ENCODE measurements around the gene ARGLU1. TPM values are rescaled to one million over a fixed set of nuclear protein-coding genes. Genes with fewer than 3 reads are reported as not detected.

The ARGLU1 gene
- total RNA-seq, 1 experiment from 2014 or later = 58.2 TPM

DNA sequence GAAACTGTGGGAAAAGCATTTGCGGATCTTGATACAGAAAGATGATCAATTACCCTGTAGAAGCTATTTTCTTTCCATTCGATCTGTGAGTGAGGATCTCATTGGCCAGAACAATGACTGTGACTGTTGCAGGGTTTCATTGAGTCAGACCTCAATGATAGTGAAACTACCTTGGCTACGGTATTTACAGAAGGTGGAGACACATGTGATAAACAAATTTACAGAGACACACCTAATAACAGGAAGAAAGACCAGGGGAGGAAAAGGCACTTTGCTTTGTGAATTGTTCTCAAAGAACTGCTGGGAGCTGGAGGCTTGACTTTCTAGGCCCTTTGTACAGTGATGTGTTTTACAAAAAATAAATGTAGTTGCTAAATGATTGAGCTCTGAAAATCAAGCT is 19.9 kb upstream of the ARGLU1 start:
- DNase-seq (ENCODE audit: extremely low read depth, low read depth) = no peak

- no peak for DNase-seq (ENCODE audit: extremely low read depth, low read depth)
Observed at GRCh38 chr13:106586648-106587166, 18.8 kb upstream of the ARGLU1 start.

GRCh38 chr13:106581225-106581624 is 13.3 kb upstream of the ARGLU1 start:
- no peak for DNase-seq (ENCODE audit: extremely low read depth, low read depth)

- no peak for DNase-seq (ENCODE audit: extremely low read depth, low read depth)
Observed at GRCh38 chr13:106575896-106576295, 8.0 kb upstream of the ARGLU1 start.

DNA sequence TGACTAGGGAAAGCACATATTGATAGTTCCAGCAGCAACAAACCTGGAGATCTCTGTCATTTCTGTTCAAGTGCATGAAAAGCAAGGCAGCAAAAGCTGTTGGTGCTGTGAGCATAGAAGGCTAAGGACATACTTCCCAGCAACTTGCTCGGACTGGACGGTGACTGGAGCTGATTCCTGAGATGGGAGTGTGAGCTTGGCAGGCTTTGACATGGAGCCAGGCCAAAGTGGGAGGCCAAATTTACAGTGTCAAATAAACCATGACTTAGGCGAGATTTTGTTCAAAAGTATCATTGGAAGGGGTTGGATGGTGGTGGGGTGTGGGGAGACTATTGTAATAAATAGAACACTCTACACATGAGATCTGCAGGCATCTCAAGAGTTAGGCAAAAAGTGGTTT is 5.9 kb upstream of the ARGLU1 start:
- DNase-seq (ENCODE audit: extremely low read depth, low read depth) = no peak

- DNase-seq (ENCODE audit: extremely low read depth, low read depth) = no peak
Observed at GRCh38 chr13:106573284-106573846, 5.4 kb upstream of the ARGLU1 start.

GRCh38 chr13:106570299-106570852 is 2.4 kb upstream of the ARGLU1 start:
- DNase-seq (ENCODE audit: extremely low read depth, low read depth) = peak; percentile 40

DNA sequence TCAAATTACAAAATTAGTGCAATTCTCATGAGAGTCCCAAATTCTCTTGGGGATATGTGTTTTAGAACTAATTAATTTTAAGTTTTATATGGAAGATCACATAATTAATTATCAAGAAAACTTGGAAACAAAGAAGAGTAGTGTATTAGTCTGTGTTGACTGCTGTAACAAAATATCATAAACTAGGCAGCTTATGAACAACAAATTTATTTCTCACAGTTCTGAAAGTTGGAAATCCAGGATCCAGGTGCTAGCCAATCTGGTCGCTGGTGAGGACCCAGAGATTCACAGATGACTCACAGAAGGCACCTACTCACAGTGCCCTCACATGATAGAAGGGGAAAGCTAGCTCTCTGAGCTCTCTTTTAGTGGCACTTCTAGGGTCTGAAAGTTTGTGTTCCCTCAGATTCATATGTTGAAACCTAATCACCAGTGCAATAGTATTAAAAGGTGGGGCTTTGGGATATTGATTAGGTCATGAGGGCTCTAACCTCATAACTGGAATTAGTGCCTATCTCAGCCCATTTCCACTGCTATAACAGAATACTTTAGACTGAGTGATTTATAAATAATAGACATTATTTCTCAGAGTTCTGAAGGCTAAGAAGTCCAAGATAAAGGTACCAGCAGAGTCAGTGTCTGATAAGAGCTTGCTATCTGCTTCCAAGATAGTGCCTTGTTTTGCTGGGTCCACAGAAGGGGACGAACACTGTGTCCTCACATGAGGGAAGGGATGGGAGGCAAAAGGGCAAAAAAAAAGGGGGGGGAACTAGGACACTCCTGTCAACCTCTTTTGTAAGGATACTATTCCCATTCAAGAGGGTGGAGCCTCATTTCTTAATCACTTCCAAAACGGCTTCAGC is 1.5 kb upstream of the ARGLU1 start:
- no peak for DNase-seq (ENCODE audit: extremely low read depth, low read depth)

DNA sequence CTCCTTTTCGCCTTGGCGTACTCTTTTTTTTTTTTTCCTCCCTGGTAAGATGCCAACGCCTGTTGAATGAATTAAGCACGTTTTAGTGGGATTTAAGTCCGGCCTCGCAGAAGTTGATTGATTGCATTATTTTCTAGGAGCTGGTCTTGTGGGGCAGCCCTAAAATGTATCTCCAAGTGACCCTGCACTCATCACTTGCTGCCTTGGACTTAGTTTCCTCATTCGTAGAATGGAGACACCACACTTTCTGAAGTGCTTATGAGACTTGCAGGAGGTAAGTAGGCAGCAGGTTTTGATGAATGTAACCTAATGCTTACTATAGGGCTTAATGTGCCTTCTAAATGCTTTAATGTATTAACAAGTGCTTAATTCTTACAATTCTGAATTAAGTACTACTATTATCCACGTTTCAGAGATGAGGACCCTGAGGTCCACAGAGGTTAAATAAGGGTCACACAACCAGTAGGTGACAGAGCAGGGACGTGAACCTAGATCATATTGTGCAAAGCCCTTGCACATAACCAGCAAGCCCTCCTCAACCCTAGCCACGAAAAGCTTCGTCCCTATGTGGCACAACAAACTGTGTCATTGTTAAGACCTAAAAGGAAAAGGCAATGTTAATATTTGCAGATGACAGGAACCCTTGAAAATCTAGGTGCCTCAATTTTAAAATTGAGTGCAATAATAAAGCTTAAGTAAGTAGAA is 514 bp upstream of the ARGLU1 start:
- no peak for DNase-seq (ENCODE audit: extremely low read depth, low read depth)

GRCh38 chr13:106566641-106567473 is 1.1 kb downstream of the ARGLU1 start:
- peak; percentile 20 for DNase-seq (ENCODE audit: extremely low read depth, low read depth)

DNA sequence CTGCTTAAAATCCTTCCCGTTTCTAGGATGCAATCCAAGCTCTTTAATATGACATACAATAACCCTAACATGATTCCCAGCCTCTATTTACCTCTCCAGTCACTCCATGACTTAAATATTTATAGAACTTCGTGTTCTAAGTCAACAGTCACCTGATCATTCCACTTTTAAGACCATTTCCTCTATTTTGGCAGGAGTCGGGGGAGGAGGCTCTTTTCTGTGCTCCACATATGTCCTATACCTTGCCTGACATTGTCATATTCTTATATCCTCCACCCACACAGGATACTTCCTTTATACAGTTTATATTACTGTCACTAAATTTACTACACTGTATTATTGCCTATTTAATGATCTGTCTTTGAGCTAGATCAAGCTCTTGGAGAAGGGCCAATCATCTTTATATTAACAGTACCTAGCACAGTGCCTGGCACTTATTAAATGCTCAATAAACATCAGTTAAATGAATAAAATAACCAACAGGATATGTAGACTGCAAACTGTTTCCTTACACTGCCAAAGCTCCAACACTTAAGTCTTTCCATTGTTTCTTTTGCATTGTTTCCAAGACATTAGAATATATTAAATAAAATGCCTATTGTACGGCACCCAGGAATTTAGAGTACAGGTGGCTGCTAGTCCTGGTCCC is 2.7 kb downstream of the ARGLU1 start:
- DNase-seq (ENCODE audit: extremely low read depth, low read depth) = no peak

DNA sequence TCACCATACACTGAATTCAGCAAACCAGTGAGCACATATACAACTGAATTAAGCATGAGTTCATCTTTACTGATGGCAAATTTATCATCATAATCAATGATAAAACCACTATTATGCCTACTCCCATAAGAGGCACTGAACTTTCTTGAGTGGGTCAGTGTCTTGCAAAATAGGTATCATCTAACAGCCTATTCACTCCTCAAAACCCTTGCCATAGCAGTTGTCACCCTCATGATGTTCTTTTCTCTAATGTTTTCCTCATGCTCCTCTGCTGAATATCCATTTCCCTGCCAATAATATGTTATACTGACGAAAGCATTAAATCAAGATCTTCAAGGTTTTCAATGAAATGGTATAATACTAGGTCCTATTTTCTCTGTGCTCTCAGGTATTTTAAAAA is 5.6 kb downstream of the ARGLU1 start:
- DNase-seq (ENCODE audit: extremely low read depth, low read depth) = no peak

DNA sequence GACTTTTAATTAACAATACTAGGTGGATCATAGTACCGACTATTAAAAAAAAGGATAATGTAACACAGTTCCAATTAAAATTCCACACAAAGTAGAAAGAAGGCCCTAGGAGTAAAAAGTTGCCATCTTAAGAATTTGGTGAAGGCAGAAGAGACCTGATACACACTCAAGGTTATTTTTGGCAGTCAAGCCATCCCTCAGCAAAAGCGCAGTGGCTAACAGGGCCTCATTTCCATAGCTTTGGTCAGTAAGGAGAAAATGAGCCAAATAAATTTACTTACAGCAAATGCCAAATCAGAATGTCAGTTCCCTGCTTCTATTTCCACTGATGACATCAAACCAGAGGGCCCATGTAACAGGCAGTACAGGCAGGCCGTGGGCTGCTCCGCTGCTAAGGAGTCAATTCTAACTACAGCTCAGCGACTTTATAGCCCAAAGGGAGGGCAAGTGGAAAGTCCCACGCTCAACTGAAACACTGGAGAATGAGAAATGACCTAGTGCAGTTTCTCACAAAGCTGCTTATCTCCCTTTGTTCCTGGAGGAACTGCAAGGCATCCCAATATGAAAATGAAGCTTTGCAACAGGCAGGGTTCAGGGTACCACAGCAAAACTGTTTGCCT is 6.3 kb downstream of the ARGLU1 start:
- DNase-seq (ENCODE audit: extremely low read depth, low read depth) = no peak

DNA sequence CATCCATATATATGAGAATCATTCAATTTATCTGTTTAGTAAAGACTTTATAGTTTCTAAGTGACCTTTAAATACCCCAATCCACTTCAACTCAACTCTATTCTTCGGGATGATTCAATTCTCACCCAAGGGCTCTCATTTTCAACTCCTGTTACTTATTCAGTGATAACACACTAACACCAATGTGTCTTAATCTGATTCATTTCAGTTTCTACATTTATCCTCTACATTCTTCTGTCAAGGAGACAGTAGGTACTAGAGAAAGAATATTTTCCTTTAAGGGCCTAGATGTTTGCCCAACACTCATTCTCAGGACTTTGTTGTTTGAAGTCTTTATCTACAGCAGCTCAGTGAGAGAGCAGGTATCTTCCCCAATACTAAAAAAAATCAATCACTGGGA is 7.1 kb downstream of the ARGLU1 start:
- no peak for DNase-seq (ENCODE audit: extremely low read depth, low read depth)

DNA sequence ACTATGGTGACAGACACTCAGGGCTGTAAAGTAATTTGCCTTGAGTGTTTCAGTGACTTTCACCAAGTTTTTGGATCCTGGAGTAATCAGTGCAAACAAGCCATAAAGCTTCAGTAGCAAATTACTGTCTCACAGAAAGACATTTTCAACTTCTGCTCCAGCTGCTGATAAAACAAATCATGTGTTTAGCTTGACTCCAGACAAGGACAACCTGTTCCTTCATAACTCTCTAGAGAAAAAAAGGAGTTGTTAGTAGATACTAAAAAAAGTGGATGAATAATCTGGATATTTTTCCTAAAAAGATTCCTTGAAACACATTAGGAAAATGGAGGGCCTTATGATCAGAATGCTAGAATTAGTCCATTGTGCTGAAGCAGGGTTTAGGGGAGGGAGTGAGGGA is 9.4 kb downstream of the ARGLU1 start:
- no peak for DNase-seq (ENCODE audit: extremely low read depth, low read depth)

DNA sequence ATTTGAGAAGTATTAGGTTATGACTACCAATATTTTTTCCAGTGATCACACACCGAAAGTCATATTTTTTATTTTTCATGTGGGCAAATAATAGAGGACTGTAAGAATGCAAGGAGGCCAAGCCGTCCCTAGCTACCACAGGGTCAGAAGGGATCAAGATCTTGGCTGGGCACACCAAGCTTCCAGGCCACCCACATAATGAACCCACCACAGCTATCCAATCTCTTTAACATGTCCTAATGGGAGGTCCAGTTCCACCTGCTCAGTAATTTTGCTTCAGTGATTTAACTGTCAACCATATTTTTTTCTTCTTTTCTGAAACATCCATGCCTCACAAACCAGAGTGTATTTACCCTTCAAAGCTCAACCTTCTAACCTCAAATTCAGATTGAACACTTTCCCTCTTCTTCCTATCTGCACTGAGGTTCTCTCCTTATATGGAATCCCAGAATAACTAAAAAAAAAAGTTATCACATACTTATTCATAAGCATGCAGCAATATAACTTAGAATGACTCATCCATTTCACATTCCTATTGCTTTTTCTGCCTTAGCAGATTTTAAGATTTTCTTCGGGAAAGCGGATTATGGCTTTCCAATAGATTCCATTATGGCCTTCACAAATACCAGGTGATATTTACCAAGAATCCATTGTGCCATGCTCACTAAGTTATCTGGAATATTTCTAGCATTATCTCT is 12.2 kb downstream of the ARGLU1 start:
- no peak for DNase-seq (ENCODE audit: extremely low read depth, low read depth)

DNA sequence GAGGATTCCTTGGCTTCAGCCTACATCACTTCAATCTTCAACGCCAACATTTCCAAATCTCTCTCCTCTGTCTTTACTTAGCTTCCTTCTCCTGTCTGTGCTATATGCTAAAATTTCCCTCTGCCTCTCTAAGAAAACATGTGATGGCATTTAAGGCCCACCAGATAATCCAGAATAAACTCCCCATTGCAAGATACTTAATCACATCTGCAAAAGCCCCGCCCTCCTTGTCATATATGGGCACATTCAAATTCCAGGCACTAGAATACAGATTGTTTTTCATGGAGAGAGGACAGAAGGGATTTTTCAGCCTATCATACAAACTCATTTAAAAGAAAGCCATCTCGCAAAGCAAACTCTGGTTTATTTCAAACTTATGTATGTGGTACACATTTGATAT is 16.2 kb downstream of the ARGLU1 start:
- DNase-seq (ENCODE audit: extremely low read depth, low read depth) = no peak

- DNase-seq (ENCODE audit: extremely low read depth, low read depth) = no peak
Observed at GRCh38 chr13:106551350-106551749, 16.6 kb downstream of the ARGLU1 start.

Measured in NCI-H460 (cell line).